Fibroblast of skin of scalp (primary cell): Measurements from ENCODE around the gene RUFY3.

ENCODE experiments used
- DNase-seq: peaks from one replicate; pipeline ENCODE4 v3.0.0-alpha.2; 2013

RUFY3 gene

DNA sequence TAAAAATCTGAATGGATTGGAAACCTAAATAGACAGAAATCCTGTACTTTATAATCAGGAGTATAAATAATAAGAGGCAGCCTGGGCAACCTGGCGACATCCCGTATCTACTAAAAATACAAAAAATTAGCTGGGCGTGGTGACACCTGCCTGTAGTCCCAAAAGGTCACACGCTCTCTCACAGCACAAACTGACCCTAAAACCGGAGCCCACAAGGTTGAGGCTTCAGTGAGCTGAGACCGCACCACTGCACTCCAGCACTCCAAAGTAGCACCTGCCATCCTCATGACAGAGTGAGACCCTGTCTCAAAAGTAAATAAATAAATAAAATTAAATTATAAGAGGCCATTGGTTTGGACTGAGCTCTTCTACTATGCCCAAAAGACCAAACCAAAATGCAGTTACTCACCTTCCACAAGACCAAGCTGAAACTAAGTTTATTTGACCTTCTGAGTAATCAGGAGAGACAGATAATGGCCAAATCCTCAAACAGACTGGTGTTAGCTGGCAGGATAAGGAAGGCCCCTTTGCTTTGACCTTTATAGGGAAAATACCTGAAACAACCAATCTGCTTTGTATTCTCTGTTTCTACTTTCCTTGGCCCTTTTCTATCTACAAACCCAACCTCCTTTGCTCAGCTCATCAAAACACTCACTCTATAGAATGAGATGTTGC is 121.1 kb downstream of the RUFY3 start:
- no peak for DNase-seq

DNA sequence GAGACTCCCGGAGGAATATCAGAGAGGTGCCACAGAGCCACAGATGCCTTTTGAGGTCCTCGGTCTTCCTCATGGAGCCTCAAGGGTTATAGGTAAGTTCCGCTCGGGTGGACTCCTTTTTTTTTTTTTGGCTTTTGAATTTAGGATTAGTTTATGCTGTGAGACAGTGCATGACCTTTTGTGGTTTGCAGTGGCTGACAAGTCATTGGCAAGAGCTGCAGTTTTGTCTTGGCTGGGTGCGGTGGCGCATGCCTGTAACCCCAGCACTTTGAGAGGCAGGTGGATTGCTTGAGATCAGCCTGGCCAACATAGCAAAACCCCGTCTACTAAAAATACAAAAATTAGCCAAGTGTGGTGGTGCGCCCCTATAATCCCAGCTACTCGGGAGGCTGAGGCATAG is 122.4 kb downstream of the RUFY3 start:
- no peak for DNase-seq

DNA sequence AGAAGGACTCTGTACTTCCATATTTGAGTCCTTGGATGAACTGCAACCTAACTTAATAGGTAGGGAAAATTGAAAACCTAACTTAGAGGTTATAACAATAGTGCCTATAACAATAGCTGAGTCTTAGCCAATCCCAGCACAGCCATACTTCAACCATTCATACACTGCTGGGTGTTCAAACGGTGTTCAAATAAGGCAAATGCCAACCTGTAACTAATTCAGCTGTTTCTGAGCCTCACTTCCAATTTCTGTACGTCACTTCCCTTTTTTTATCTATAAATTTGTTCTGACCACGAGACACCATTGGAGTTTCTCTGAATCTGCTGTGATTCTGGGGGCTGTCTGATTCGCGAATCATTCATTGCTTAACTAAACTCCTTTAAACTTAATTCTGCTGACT is 127.5 kb downstream of the RUFY3 start:
- no peak for DNase-seq

DNA sequence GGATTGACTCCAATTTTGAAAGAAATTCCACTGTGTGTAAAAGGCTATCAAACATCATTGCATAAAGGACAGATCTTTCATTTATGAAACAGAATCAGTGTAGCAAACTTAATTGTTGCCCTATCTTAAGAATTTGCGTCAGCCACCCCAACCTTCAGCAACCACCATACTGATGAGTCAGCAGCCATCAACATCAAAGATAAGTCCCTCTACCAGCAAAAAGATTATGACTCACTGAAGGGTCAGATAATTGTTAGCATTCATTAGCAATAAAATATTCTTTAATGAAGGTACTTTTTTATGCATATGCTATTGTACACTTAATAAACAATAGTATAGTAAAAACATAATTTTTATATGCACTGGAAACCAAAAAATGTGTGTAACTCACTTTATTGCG is 133.7 kb downstream of the RUFY3 start:
- no peak for DNase-seq
